HG03457 (cell line): ENCODE data around the gene BACE2.
"Not testable (repeated sequence)": the region's sequence is repeated elsewhere in the genome, so short reads cannot be mapped to it uniquely, and the experiment has no call there.

Source experiments
- ATAC-seq: cut with Tn5 transposase; IDR thresholded peaks from one replicate; pipeline ENCODE4 v1.9.1; 2021; ENCODE audit warnings: moderate number of reproducible peaks; ENCODE audit not compliant: unreplicated experiment

Gene BACE2

GRCh38 chr21:41182547-41182946, 14.6 kb downstream of the BACE2 start:
- no peak for ATAC-seq

DNA sequence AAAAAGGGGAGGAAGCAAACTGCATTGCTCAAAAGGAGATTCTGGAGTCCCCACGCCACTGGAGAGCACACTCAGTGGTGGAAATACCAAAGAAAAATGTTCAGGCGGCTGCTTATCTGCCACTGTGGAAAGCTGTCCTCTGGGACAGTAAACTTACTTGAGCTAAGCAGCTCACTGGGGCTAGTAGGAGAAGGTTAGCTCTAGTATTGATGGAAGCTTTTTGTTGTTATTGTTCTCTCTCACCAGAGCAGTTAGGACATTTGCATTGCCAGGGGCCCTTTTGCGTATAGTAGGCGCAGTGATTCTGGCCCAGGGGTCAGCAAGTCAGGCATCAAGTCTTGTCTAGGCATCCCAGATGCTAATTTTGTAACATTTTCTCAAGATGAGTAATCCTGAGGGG, 15.6 kb downstream of the BACE2 start:
- ATAC-seq, result no peak

- no peak for ATAC-seq
Observed at GRCh38 chr21:41185802-41186201, 17.8 kb downstream of the BACE2 start.

DNA sequence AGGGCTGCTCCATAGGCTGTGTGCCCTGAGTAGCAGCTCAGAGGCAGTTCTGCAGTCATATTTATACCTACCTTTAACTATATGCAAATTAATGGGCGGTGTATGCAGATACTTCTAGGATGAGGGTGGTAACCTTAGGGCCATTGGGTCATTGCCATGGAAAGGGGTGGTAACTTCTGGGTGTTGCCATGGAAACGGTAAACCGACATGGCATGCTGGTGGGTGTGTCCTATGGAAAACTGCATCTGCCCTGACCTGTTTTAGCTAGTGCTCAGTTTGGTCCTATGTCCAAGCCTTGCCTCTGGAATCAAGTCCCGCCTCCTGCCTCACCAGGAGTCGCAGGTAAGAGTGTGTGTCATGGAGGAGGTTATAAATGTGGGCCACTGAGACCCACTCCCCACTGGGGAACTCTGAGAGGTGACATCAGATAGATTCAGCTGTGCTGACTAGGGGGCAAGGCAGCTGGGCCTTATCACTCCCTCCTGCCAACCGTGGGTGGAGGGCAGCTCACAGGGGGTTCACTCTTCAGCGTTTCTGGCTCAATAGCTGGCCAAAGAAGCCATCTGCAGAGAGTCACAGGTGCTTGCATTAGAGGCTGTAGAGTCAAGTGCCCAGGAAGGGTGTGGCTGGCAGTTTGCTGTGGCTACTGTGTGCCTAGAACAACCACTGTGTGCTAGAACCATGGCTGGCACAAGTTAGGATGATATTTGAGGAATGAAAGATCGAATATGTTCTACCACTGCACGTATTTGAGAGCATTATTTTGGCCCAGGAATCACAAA, 19.0 kb downstream of the BACE2 start:
- no peak for ATAC-seq

- no peak for ATAC-seq
Observed at GRCh38 chr21:41187537-41188025, 19.6 kb downstream of the BACE2 start.

DNA sequence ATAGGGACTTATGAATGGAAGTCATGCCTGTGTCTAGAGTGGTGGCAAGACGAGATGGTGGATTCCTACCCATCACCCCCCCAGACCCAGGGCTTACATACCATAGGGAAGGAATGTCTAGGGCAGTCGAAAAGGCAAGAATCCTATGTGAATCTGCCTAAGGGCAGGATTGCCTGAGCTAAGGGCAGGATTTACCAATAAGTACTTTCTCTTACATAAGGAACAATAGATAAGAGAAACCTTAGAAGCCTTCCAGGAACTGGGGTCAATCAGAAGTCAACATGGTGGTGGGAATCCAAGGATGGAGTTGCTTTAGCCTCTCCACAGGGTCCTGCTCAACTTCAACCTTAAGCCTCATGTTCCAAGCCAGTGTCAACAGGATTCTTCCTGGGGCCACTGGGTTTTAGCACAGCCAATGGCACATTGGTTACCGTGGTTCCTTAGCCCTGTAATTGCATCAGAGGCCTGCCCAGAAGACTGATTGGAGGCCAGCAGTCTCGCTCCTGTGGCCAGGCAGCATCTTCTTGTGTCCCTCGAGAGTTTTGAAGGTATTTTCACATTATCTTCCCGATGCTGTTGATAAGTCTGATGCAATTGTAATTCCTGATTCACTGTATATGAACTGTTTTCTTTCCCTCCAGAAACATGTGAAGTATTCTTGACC, 20.7 kb downstream of the BACE2 start:
- ATAC-seq, result no peak

- ATAC-seq, result no peak
Observed at GRCh38 chr21:41189150-41189745, 21.3 kb downstream of the BACE2 start.

GRCh38 chr21:41192552-41192951, 24.6 kb downstream of the BACE2 start:
- ATAC-seq, result not testable (repeated sequence)

DNA sequence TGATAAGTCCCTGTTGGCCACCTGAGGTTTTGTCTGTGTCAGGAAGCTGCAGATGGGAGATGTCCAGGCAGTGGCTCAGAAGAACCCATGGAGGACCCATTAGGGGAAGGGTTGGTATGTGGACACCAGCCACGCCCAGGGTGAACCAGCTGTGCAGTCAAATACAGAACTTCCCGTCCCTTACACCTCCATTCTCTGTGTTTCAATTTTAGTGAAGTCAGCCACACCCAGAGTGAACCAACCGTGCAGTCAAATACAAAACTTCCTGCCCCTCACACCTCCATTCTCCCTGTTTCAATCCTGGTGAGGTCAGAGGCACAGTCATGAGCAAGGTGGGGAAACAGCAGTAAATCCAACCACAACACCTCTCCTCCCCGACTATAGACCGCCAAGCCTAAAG, 27.4 kb downstream of the BACE2 start:
- no peak for ATAC-seq

- no peak for ATAC-seq
Observed at GRCh38 chr21:41196993-41197392, 29.0 kb downstream of the BACE2 start.

DNA sequence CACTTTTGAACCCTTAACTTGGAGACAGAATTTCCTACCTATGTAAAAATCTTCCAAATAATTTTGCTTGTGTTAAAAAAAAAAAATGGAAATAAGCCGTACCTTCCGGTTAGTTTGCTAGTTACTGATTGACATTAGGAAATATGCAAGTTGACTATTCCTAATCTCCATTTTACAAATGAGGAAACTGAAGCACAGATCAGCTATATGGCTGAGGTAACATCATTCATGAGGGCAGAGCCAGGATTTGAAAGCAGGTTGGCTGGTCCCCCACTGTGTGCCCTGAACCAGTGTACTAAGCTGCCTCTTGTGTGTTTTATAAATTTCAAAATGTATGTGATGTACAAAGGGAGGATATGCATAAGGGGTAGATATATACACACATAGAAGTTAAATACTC, 29.6 kb downstream of the BACE2 start:
- ATAC-seq, result no peak

DNA sequence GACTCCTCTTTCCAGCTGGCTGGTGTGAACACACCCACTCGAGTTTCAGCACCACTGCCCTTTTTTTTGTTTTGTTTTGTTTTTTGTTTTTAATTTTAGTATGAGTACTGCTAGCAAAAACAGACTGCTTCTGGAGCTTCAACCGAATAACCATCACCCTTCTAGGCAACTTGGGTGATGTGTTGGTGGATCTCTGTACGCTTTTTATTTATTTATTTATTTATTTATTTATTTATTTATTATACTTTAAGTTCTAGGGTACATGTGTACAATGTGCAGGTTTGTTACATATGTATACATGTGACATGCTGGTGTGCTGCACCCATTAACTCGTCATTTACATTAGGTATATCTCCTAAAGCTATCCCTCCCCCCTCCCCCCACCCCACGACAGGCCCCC, 30.7 kb downstream of the BACE2 start:
- not testable (repeated sequence) for ATAC-seq

DNA sequence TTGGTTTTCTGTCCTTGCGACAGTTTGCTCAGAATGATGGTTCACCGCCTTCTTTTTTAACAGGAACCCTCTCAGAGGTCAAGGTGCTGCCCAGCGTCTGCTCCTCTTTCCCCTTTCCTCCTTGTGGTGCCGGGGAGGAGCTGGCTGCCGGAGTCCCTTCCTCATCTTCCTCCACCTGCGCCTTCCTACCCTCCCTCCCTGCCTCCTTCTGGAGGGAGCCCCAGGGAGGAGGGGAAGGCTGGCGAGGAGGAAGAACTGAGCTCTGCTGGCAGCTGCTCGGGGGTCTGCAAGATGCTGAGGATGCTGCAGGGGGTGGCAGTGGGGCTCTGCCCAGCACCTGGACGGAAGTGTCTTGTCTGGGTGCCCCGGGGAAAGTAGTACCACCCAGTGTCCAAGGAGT, 31.2 kb downstream of the BACE2 start:
- ATAC-seq, result no peak

DNA sequence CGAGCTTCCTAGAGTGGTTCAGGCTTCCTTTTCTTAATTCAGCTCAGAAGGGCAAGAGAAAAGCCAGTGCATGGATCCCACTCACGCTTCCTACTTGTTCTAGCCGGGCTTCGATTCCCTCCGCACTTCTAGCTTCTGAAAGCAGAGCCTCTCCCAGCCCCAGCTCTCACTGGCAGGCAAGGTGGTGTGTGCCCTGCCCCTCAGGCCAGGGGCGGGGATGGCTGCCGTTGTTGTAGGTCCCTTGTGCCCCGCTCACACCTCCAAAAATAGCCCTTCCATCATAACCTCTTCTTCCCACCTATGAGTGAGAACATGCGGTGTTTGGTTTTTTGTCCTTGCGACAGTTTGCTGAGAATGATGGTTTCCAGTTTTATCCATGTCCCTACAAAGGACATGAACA, 31.6 kb downstream of the BACE2 start:
- ATAC-seq, result no peak

GRCh38 chr21:41201385-41201784, 33.4 kb downstream of the BACE2 start:
- no peak for ATAC-seq

GRCh38 chr21:41204736-41205135, 36.8 kb downstream of the BACE2 start:
- no peak for ATAC-seq

DNA sequence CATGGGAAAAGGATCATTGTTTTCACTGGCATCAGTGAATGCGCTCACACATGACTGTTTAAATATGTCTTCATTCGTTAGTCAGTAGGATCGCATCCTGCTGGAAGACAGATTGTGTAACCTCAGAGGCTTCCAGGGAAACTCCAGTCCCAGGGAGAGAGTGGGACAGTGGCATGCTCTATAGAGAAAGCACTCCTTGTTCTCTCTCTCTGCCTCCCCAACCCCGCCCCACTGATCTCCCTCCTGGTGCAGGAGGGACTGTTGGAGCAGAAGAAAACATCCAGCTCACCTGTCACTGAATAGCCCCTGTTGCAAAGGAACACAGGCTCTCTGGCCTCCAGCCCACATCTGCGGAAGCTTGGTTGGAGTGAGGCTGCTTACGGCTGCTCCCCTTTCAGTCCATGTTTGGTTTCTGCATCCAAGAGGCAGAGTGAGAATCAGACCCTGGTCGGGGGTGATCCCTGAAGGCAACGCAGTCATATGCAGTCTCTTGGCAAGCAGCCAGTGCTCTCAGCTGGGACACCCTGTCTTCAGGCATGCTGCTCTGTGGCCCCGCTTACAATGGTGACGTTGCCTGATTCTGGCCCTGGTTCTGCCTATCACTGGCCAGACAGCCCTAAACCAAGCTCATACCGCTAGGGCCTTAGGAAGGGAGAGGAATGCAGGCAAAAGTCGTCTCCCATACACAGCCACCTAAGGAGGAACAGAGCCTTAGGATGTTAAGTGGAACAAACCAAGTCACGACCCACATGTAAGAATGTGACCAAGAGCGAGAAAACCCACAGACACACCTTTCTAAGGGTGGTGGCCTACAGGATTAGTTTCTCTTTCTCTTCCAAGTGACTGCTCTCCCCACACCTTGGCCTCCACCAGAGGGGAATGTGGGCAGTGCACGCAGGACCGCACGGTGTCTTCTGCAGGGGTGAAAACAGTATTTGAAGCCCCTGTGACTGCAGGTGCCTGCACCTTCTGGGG, 39.7 kb downstream of the BACE2 start:
- no peak for ATAC-seq

DNA sequence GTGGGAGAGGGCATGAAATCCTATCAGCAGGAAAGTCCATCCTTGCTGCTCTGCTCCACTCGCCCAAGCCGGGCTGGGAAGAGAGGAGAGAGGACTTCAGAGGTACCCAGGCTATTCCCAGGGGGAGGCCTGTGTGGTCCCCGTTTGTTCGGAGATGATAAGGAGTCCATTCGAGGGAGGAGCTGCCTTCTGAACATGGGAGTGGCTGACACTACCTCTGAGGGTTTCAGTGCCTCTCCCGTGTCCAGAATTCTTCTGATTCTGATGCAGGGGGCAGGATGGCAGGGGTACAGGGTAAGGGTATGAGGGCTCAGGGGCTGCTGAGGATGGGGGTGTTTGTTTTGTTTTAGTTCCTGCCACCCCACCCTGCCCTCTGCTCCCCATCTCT, 40.4 kb downstream of the BACE2 start:
- no peak for ATAC-seq

GRCh38 chr21:41209016-41209619, 41.2 kb downstream of the BACE2 start:
- no peak for ATAC-seq

DNA sequence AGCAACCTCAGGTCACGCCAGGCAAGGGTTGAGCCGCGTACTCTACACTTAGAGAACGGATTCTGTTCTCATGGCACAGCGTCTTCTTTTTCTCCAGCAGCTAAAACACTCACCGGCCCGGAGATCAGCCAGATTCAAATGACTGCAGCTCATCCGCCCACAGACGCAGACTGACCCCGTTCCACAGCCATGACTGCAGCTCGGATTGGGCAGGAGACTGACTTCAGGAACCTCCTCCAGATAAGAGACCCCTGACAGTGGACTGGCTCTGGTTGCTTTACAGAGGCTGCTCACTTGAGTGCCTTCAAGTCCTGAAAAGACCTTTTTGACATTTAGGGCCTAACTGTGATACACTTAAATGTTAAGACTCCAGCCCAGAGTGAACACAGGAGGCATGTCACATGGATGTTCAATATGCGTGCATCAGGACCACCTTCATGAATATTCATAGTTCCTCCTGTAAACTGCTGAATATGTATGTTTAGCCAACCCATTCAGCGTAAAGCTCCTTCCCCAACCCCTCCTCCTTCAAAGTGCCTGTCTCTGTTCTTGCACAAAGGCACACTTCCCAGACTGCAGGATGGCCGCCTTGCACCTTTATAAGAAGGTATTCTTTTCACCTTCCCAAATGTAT, 42.6 kb downstream of the BACE2 start:
- ATAC-seq, result no peak
